ENCODE results near the gene HEG1.

Gene HEG1

DNA sequence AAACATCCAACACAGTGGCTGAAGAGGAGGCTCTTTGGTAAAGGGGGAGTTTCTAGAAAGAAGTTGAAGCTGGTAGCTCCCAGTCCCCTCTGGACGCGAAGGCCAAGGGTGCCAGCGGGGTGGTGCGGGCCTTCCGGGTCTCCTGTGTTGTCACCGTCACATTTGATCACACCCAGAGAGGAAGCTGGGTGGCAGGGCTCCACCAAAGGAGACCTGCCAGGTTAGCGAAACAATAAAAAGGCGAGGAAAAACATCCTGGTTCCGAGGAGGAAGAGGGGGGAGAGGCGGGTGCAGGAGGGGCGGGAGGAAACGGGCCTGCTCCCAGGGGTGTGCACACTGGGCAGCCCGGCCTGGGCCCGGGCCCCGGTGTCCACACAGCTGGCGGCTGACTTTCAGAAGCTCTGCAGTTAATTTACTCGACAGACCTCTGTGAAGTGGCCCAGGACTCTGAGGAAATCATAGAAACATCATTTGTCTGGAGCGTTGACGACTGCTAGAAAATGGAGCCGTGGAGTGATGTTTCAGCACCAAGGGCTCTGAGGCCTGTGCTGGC, 12.1 kb downstream of the HEG1 start:
- TF ChIP-seq, protein P1, sequence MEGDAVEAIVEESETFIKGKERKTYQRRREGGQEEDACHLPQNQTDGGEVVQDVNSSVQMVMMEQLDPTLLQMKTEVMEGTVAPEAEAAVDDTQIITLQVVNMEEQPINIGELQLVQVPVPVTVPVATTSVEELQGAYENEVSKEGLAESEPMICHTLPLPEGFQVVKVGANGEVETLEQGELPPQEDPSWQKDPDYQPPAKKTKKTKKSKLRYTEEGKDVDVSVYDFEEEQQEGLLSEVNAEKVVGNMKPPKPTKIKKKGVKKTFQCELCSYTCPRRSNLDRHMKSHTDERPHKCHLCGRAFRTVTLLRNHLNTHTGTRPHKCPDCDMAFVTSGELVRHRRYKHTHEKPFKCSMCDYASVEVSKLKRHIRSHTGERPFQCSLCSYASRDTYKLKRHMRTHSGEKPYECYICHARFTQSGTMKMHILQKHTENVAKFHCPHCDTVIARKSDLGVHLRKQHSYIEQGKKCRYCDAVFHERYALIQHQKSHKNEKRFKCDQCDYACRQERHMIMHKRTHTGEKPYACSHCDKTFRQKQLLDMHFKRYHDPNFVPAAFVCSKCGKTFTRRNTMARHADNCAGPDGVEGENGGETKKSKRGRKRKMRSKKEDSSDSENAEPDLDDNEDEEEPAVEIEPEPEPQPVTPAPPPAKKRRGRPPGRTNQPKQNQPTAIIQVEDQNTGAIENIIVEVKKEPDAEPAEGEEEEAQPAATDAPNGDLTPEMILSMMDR (IDR thresholded peaks at IDR 0.05; ENCODE audit: low read length, missing control alignments) = no peak
- no peak overlapping the region for H3K4me3 ChIP-seq (replicated peaks; ENCODE audit: low read depth, low read length)
- DNase-seq (ENCODE audit: low read depth) = no peak

DNA sequence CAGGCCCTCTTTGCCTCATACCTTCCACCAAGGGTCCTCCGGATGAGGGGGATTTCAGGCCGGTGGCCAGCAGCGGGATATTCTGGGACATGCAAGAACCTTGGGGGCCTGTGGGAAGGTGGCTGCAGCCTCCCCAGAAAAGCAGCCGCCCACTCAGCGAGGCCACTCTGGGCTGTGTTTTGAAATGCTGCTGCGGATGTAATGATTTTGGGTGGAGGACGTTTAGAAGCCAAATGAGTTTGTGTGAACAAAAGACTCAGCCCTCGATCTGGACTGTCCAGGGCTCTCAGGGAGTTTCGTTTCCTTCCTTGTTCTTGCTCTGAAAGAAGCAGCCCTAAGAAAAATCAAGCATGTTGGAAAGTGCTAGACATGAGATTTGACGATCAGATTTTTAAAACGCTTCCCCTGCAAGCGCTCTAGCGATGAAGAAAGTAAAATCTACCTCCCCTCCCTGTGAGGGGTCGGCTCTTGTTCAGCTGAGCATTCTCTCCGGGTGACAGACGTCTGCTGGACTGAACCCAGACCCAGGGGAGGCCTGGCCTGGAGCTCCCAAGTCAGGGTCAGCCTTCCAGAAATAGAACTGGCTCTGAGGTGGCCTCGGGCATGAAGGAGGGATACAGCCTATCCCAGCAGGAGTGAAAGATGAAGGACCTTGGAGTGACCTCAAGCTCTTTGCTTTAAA, 12.9 kb downstream of the HEG1 start:
- H3K4me3 ChIP-seq (replicated peaks; ENCODE audit: low read depth, low read length) = no peak overlapping the region
- TF ChIP-seq, protein P1 (IDR thresholded peaks at IDR 0.05; ENCODE audit: low read length, missing control alignments) = no peak
- DNase-seq (ENCODE audit: low read depth) = peak; percentile 70

DNA sequence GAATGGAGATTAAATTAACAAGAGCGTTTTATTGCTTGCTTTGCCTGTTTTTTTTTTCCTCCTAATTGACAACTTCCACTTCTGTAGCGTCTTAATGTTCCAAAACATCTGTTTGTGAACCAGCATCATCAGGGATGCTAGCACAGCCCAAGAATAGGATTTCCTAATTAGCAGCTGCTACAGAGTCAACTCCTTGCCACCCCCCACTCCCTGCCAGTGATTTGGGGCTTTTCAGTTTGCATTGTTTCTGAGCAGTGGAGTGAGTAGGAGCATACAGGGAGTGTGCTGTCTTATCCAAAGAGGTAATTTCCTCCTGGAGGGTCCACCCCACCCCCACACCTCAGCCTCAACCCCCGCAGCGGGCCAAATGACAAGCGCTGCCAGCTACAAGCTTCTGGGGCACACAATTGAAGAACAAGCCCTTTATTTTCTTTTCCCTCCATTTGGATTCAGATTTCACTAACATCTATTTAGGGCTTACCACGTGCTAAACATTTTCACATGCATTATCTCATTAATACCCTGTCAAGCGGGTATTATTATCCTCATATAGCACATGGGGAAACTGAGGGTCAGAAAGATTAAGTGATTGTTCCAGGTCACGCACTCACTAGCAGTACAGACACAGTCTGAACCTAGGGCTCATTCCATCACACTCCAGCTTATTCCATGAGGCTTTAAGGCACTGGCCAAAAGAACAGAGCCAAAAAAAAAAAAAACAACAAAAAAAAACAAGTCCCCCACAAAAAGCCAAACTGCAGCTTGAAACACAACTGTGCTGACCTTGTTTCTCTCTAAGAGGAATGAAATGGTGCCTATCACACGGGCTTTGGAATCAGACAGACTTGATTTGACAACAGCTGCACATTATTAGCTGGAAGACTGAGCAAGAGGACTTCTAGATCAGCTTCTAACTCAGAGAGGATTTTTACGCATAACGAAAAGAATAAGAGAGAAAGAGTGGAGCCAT, 16.4 kb downstream of the HEG1 start:
- DNase-seq (ENCODE audit: low read depth) = no peak
- TF ChIP-seq, protein P1 (IDR thresholded peaks at IDR 0.05; ENCODE audit: low read length, missing control alignments) = no peak
- no peak overlapping the region for H3K4me3 ChIP-seq (replicated peaks; ENCODE audit: low read depth, low read length)

DNA sequence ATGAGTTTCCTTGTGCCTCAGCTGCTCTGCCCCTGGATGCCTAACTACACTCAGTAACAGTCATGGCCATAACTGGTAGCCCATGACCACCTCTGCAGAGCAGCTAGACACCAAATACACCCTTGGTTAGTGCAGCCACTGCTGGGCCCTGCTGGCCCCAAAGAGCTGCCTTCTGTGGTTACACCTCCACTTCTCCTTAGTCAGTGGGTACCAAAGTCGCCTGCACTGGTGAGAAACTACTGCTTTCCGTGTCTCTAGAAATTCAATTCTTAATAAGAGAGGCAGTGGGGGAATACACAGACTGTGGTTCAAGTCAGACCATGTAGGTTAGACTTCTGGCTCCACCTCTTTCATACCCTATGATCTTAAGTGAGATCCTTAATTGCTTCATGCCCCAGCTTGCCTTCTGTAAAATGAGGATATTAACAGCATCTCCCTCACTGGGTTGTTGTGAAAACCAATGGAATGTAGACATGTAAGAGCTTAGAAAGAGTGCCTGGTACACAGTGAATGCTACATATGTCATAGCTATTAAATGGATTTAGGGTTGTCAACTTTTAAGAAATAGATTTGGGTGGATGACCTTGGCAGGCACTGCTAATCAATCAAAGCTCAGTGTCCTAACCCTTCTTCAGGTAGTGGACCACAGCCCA, 18.2 kb downstream of the HEG1 start:
- no peak overlapping the region for H3K4me3 ChIP-seq (replicated peaks; ENCODE audit: low read depth, low read length)
- TF ChIP-seq, protein P1 (IDR thresholded peaks at IDR 0.05; ENCODE audit: low read length, missing control alignments) = no peak
- no peak for DNase-seq (ENCODE audit: low read depth)

DNA sequence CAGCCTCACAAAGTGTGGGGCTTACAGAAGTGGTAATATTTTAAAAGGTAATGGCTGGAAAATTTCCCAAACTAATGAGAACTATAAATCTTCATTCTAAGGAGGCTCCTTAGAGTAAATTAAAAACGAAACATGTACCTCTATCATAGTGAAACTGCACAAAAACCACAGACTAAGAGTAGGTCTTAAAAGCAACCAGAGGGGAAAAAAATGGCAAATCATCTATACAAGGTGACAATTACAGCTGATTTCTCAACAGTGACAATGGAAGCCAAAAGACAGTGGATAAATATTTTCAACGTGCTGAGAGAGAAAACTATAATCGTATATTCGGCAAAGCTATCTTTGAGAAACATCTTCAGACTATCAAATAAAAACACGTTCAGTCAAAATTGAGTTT, 20.6 kb downstream of the HEG1 start:
- no peak for DNase-seq (ENCODE audit: low read depth)
- no peak overlapping the region for H3K4me3 ChIP-seq (replicated peaks; ENCODE audit: low read depth, low read length)
- TF ChIP-seq, protein P1 (IDR thresholded peaks at IDR 0.05; ENCODE audit: low read length, missing control alignments) = no peak

DNA sequence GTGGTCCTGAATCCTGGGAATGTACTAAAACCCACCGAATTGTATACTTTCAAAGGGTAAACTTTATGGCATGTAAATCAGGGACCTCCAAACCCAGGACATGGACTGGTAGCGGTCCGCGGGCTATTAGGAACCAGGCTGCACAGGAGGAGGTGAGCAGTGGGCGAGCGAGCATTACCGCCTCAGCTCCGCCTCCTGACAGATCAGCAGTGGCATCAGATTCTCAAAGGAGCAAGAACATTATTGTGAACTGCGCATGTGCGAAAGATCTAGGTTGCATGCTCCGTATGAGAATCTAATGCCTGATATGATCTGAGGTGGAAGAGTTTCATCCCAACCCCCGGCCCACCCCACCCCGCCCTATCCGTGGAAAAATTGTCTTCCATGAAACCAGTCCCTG, 22.2 kb downstream of the HEG1 start:
- H3K4me3 ChIP-seq (replicated peaks; ENCODE audit: low read depth, low read length) = no peak overlapping the region
- no peak for DNase-seq (ENCODE audit: low read depth)
- TF ChIP-seq, protein P1 (IDR thresholded peaks at IDR 0.05; ENCODE audit: low read length, missing control alignments) = no peak
